ENCODE data around the gene KCTD2. TPM values are rescaled to one million over a fixed set of nuclear protein-coding genes. Genes with fewer than 3 reads are reported as not detected.

The KCTD2 gene
- total and polyA plus RNA-seq, 2 of the 13 experiments (the other 11 are each of a cell fraction or from before 2014, with no cell fraction given): 28.3 to 32.6 TPM

GRCh38 chr17:75086496-75087181 is 39.6 kb downstream of the KCTD2 start (continued):
- TF ChIP-seq ZSCAN21 (CRISPR knock-in tag; IDR thresholded peaks at IDR 0.05; ENCODE audit: borderline replicate concordance): peak; percentile 61; the same call in 1 of the 2 replicates
- no peak for TF ChIP-seq SMARCC2 (IDR thresholded peaks at IDR 0.05)
- peak; percentile 73 for TF ChIP-seq DBP (CRISPR knock-in tag; IDR thresholded peaks at IDR 0.05; ENCODE audit: not compliant biosample characterization)
- no peak for TF ChIP-seq NFRKB (IDR thresholded peaks at IDR 0.05)
- TF ChIP-seq ZBTB37 (CRISPR knock-in tag; IDR thresholded peaks at IDR 0.05): peak; percentile 77; the same call in 1 of the 2 replicates
- peak; percentile 78; the same call in 1 of the 2 replicates for TF ChIP-seq WIZ (CRISPR knock-in tag; IDR thresholded peaks at IDR 0.05)
- TF ChIP-seq SOX5 (CRISPR knock-in tag; IDR thresholded peaks at IDR 0.05; ENCODE audit: borderline replicate concordance): peak; percentile 68; the same call in 1 of the 2 replicates
- no peak for TF ChIP-seq IRF1 (CRISPR knock-in tag; IDR thresholded peaks at IDR 0.05; ENCODE audit: low read depth)
- no peak for TF ChIP-seq CREM (IDR thresholded peaks at IDR 0.05)
- TF ChIP-seq CREM (CRISPR knock-in tag; IDR thresholded peaks at IDR 0.05): no peak
- no peak; the same call in 1 of the 2 replicates for TF ChIP-seq GMEB1 (CRISPR knock-in tag; IDR thresholded peaks at IDR 0.05; ENCODE audit: borderline replicate concordance)
- no peak for TF ChIP-seq KAT2B (IDR thresholded peaks at IDR 0.05; ENCODE audit: borderline replicate concordance, low read depth, low read length)
- TF ChIP-seq TOPORS (CRISPR knock-in tag; IDR thresholded peaks at IDR 0.05): no peak
- peak; percentile 57 for TF ChIP-seq HOXA3 (CRISPR knock-in tag; IDR thresholded peaks at IDR 0.05)
- TF ChIP-seq HNRNPH1 (optimal IDR thresholded peaks at IDR 0.05; ENCODE audit: low read depth, low read length): no peak
- no peak for TF ChIP-seq ZNF574 (CRISPR knock-in tag; IDR thresholded peaks at IDR 0.05)
- TF ChIP-seq ARID2 (CRISPR knock-in tag; IDR thresholded peaks at IDR 0.05; ENCODE audit: borderline replicate concordance): no peak
- TF ChIP-seq SETDB1 (CRISPR knock-in tag; IDR thresholded peaks at IDR 0.05; ENCODE audit: borderline replicate concordance): no peak
- TF ChIP-seq ZSCAN30 (CRISPR knock-in tag; IDR thresholded peaks at IDR 0.05): no peak
- TF ChIP-seq CC2D1A (CRISPR knock-in tag; IDR thresholded peaks at IDR 0.05): no peak
- TF ChIP-seq ZNF468 (CRISPR knock-in tag; IDR thresholded peaks at IDR 0.05): no peak
- TF ChIP-seq ZMYM4 (CRISPR knock-in tag; IDR thresholded peaks at IDR 0.05): no peak

All from HepG2 (cell line).